GM18909 (cell line): ENCODE results near the gene PLCB4.
A peak's percentile ranks its signal among the peaks of the same experiment; 100 is the strongest.

Experiments
- ATAC-seq: cut with Tn5 transposase; IDR thresholded peaks from one replicate; pipeline ENCODE4 v1.9.1; 2021; ENCODE audit warnings: mild to moderate bottlenecking; ENCODE audit not compliant: unreplicated experiment, poor library complexity

PLCB4 gene

DNA sequence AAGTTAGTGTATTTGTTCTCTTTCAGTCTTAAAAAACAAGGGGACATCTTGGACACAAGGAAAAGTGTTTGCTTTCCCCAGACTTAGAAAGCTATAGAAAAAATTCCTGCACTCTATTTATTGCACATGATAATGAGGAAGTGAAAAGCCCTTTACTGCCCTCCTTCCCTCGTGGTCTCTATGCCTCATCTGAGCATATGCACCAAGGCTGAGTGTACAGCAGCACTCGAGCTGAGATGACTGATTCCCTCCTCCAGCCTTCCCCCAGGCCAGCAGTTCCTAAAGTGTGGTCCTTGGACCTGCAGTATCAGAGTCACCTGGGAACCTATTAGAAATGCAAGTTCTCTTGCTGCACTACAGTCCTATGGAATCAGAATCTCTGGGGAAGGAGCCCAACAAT, 431.2 kb downstream of the PLCB4 start:
- no peak for ATAC-seq

DNA sequence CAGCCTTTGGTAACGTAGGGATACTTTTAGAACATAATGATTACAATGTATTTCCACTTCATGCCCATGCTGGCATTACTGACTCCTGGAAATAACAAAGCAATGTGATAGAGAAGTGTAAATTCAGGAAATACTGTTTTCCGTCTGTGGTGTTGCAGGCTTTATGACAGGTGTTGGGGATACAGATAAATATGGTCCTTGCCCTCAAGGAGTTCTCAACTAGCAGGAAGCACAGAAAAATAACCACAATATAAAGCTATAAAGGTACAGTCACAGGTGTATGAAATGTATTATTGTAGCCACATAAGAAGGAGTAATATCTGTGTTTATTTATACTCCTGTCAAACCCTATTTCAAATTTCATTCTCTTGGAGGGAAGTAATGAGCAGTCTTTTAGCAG, 432.6 kb downstream of the PLCB4 start:
- no peak for ATAC-seq

DNA sequence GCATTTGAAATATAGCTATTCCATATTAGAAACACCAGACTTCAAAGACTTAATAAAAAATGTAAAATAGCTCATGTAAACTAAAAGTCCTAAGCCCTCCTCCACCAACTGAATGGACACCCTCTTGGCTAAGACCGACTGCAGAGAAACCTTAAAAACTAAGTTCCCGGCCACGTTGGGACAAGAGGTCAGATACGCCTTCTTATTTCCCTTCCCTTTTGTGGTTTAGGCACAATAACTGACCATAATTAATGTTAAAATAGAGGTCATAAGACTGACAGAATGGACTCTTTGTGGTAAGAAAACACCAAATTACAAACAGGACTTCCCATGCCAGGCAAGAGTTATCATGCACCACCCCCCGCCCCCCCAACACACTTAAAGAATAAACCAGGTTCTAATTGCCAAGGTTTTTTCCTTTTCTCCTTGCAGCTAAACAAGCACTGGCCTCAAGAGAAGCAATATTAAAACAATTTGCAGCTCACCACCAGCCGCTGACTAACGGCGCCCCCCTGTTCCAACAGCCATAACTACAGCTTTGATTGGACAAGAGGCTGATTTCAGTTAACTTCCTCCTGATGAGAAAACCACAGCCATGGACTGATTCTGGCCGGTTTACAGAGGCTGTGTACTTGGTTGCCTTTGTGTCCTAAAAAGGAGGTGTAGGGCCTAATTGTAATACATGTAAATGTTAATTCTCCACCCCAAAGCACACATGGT, 434.8 kb downstream of the PLCB4 start:
- ATAC-seq: no peak

GRCh38 chr20:9506280-9506821, 437.5 kb downstream of the PLCB4 start:
- ATAC-seq: no peak

DNA sequence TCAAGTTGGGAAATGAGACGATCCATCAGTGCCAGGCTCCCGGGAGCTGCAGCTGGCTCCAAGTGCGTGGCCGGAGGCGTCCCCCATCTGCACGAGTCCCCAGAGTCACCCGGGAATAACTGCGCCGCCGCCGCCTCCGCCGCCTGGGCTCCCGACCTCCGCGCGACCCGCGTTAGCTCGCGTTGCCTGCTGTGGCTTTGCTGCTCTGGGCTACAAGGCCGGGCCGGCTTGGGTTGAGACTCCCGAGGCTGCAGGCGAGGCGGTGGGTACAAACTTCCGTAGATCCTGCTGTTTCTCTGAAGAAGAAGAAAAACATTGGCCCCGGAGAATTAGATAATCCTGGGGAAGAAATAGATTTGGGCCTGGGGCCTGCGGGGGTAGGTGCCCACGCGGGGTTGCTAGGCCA, 438.1 kb downstream of the PLCB4 start:
- ATAC-seq: no peak

GRCh38 chr20:9507544-9508239, 438.8 kb downstream of the PLCB4 start:
- ATAC-seq: no peak

DNA sequence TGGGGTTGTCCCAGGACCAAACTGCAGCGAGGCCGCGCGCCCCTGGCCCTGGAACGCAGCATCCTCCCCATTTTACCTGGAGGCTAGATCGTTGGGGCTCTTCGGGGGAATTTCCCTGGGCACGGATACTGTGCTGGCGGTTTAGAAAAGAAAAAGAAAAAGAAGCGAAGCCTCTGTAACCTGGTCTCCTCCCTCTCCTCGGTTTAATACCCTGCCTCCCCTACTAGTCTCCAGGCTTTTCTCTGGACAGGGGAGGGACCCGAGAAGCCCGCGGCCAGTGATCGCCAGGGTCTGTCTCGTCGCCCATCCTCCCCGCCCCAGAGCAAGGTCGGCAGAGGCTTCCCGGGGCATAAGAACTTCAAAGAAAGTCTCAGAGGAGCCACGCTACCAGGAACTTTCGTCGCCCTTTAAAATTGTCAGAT, 439.4 kb downstream of the PLCB4 start:
- no peak for ATAC-seq

- no peak for ATAC-seq
Observed at GRCh38 chr20:9508696-9509178, 439.9 kb downstream of the PLCB4 start.

- ATAC-seq: no peak
Observed at GRCh38 chr20:9509246-9509645, 440.4 kb downstream of the PLCB4 start.

- ATAC-seq: peak; percentile 51
Observed at GRCh38 chr20:9510911-9511310, 442.0 kb downstream of the PLCB4 start.

DNA sequence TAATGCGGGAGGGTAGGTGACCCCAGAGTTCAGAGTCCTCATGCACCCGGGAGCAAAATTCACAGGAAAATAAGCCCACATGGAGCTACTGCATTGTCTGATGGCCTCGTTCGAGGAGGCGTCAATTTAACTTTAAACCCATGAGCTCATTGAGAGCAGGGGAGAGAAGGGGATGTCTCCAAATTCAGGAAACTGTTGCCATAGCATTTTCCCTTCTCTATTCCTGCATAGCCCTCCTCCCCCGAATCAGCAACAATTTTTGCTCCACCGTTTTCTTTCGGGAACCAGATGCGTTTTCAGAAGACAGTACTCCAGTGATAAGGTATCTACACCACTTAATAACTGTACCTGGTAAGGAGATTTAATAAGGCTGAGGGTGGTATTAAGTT, 445.2 kb downstream of the PLCB4 start:
- no peak for ATAC-seq

- no peak for ATAC-seq
Observed at GRCh38 chr20:9514461-9515213, 445.8 kb downstream of the PLCB4 start, which contains the start of gene LAMP5. Gene LAMP5 (plus strand): TSS chr20:9514590. CDS start chr20:9514853, 263 bp downstream.

- no peak for ATAC-seq
Observed at GRCh38 chr20:9515214-9515585, 446.3 kb downstream of the PLCB4 start.

DNA sequence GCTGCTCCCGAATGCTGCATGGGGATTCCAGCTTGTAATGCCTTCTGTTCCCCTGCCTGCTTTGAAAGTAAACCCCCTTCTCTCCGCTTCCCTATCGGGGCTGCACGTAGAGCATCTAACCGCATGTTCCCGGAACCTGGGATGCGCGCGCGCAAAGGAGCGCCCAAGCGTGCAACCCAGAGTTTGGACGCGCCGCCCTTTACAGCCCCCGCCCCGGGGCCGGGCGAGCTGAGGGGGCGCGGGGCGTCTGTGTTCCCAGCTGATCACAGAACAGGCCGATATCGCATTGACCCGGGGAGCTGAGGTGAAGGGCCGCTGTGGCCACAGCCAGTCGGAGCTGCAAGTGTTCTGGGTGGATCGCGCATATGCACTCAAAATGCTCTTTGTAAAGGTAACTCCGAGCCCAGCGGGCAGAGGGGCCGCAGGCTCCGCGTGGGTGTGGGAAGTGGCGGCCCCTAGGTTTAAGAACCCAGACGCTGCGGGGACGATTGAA, 446.9 kb downstream of the PLCB4 start:
- no peak for ATAC-seq

GRCh38 chr20:9516234-9516871, 447.5 kb downstream of the PLCB4 start:
- ATAC-seq: no peak

DNA sequence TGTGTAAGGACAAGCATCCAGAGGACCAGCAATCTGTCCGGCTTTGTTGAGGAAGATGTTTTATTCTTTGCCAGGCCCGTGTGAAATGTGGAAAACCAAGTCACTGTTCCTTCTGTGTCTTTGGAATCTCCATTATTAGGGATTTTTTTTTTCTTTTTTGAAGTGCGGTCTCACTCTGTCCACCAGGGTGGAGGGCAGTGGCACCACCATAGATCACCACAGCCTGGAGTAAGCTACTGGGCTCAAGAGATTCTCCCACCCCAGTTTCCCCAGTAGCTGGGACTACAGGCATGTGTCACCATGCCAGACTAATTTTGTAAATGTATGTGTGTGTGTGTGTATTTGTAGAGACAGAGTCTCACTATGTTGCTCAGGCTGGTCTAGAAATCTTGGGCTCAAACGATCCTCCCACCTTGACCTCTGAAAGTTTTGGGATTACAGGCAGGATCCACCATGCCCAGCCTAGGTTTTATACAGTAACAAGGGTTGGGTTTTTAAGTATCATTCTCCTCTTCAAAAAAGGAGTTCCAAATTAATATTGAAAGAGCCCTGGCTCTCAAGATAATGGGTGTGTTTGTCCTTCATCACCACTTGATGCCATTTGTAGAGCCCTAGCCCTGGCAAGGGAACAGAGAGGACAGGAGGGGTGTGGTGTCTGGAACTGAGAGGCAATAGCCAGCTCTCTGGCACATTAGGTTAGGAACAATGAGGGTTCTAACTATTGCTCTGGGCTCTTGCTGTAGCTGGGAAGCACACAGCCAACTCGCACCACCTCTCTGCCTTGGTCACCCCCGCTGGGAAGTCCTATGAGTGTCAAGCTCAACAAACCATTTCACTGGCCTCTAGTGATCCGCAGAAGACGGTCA, 448.6 kb downstream of the PLCB4 start:
- no peak for ATAC-seq

DNA sequence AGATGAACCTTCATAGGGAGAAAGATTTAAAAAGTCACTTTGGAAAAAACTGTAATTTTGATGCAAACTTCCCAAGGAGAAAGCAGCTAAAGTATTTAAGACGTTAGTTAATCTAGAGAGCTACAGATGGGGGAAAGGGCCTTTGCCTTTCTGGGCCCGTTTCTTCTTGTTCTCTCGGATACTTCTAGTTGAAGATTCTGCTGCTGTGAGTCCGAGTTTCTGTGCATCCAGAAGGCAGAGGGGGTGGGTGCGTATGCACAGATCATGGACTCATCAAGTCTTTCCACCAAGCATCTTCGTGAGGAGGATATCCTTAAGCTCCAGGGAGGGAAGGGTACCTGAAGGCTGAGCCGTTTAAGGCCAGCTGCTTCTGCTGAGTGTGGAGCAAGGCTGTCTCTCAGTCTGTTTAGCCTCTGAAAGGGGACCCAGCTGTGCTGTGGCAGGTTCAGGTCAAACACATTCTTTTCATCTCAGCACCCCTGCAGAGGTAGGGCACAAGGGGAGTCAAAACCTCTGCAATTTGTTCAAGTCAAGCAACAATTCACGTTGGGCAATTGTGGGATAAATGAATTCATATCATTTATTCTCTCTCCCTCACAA, 449.8 kb downstream of the PLCB4 start:
- no peak for ATAC-seq

DNA sequence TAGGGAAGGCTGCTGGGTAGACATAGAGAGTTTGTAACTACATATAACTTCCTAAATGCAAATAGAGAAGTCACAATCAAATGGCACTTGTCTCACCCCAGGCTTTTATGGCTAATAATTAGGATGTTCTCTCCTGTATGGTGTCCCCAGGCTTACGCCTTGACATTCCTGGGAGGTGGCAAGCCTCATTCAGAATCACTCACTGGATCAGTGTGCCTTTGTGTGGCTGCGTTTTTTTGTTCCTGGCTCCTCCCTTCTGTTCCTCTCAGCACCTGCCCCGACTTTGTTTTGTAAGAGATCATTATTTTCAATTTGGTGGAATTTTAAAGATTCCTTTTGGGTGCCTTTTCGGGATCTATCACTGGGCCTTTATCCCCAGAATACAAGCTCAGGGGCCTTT, 451.2 kb downstream of the PLCB4 start:
- no peak for ATAC-seq

GRCh38 chr20:9523636-9524035, 454.7 kb downstream of the PLCB4 start:
- no peak for ATAC-seq
